GM18520 (cell line): ENCODE data around the gene ARMC3.
"Not testable (repeated sequence)": the region's sequence is repeated elsewhere in the genome, so short reads cannot be mapped to it uniquely, and the experiment has no call there.

Source experiments
- ATAC-seq: cut with Tn5 transposase; IDR thresholded peaks from one replicate; pipeline ENCODE4 v1.9.1; 2021; ENCODE audit not compliant: unreplicated experiment

ARMC3 gene, protein sequence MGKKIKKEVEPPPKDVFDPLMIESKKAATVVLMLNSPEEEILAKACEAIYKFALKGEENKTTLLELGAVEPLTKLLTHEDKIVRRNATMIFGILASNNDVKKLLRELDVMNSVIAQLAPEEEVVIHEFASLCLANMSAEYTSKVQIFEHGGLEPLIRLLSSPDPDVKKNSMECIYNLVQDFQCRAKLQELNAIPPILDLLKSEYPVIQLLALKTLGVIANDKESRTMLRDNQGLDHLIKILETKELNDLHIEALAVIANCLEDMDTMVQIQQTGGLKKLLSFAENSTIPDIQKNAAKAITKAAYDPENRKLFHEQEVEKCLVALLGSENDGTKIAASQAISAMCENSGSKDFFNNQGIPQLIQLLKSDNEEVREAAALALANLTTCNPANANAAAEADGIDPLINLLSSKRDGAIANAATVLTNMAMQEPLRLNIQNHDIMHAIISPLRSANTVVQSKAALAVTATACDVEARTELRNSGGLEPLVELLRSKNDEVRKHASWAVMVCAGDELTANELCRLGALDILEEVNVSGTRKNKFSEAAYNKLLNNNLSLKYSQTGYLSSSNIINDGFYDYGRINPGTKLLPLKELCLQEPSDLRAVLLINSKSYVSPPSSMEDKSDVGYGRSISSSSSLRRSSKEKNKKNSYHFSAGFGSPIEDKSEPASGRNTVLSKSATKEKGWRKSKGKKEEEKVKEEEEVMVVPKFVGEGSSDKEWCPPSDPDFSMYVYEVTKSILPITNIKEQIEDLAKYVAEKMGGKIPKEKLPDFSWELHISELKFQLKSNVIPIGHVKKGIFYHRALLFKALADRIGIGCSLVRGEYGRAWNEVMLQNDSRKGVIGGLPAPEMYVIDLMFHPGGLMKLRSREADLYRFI

GRCh38 chr10:22927661-22928403 lies at the start of gene ARMC3:
Gene ARMC3, plus strand, starts transcription at chr10:22928053. Its CDS starts 3,944 bp downstream, at chr10:22931997.
- peak; percentile 48 for ATAC-seq

GRCh38 chr10:22891797-22892196 lies 36.1 kb upstream of the ARMC3 start:
- ATAC-seq, result no peak

- ATAC-seq, result no peak
These were observed 34.1 kb upstream of the ARMC3 start for GRCh38 chr10:22893781-22894180.

DNA sequence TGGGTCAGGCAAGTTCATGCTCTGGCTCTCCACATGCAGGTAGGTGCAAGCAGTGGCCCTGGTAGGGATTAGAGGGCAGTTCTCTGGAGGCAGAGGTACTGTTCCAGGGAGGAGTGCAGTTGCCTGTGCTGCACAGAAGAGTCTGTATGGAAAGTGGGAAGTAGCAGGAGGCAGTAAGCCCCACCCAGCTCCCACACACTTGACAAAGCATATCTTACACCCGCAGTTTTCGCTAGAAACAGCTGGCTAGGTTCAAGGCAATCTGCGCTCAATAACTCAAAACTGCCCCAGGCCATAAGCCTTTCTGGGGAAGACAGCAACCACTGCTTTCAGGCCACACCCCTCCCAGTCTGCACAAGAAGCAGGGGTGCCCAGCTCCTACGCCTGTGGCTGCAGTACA lies 33.1 kb upstream of the ARMC3 start:
- no peak for ATAC-seq

DNA sequence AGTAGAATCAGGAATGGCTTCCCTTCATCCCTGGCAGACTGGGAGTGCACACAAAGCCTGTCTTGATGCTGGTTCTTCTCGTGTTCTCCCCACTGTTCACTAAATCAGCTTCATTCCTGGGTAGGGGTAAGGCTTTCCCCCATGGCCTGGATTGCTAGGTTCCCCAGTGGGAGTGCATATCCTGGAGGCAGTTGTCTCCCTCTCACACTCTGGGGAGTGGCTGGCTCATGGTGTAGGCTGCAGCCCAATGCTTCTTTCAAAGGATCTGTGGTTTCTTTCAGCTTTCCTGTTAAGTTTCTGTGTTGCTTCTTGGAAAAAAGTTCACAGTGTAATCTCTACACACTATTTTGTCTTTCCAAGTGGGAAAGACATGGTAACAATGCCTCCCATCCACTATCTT lies 32.6 kb upstream of the ARMC3 start:
- ATAC-seq, result no peak

DNA sequence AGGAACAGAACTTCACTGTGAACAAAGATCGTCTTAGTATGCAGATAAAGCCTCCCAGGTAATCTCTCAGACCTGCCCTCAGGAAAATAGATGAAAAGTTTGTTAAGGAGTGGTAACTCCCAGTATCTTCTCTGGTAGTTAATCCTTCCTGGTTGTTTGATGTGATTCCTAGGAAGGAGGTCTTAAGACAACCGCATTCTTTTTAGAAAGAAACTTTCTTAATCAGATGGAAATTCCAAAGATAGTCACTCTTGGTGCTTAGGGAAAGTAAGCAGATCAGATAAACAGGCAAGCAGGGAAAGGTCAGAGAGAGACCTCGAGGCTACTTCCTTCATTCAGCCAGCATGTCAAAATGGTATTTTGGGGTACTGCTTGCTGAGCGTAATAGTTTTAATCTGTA lies 30.5 kb upstream of the ARMC3 start:
- no peak for ATAC-seq

DNA sequence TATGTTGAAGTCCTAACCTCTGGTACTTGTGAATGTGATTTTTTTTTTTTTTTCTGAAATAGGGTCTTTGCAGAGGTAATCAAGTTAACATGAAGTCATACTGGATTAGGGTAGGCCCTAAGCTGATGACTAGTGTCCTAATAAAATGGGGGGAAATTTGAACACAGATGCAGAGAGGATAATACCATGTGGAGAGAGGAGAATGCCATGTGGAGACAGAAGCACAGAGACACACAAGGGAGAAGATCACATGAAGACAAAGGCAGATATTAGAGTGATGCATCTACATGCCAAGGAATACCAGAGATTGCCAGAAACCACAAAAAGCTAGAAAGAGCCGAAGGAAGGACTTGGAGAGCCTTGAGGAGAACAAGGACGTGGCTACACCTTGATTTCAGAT lies 28.5 kb upstream of the ARMC3 start:
- no peak for ATAC-seq

DNA sequence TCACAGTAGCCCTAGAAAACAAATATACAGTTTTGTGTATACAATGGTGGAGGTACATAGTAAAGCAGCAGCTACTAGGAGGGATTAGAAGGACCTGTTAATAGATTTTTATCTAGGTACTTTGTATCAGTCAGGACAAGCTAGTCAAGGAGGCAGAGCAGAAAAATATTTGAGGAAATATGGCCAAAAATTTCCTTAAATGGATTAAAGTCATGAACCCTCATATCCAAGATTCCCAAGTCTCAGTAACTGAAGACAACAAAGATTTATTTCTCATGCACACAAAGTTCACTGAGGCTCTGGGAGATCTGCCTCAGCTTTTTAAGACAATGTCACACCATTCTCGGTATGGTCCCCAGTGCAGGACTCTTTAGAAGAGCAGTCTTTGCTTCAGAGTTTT lies 28.1 kb upstream of the ARMC3 start:
- no peak for ATAC-seq

GRCh38 chr10:22900841-22901601 lies 26.8 kb upstream of the ARMC3 start:
- no peak for ATAC-seq

DNA sequence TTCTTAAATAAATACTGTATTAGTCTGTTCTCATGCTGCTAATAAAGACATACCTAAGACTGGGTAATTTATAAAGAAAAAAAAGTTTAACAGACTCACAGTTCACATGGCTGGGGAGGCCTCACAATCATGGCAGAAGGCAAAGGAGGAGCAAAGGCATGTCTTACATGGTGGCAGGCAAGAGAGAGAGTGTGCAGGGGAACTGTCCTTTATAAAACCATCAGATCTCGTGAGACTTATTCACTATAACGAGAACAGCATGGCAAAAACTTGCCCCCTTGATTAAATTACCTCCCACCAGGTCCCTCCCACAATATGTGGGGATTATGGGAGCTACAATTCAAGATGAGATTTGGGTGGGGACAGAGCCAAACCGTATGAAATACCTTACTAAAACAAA lies 25.7 kb upstream of the ARMC3 start:
- ATAC-seq, result not testable (repeated sequence)

DNA sequence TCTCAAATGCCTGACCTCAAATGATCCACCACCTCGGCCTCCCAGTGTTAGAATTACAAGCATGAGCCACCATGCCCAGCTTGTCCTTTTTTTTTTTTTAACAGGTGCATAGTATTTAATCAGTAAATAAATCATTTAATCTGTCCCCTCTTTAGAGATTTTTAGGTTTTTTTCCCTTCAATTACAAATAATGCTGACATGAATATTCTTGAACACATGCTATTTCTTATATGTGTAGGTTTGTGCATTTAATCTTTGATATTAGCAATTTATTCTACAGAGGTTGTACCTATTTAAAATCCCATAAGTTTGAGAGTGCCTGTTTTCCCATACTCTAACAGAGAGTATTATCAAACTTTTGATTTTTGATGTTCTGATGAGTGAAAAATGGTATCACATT lies 24.2 kb upstream of the ARMC3 start:
- no peak for ATAC-seq

DNA sequence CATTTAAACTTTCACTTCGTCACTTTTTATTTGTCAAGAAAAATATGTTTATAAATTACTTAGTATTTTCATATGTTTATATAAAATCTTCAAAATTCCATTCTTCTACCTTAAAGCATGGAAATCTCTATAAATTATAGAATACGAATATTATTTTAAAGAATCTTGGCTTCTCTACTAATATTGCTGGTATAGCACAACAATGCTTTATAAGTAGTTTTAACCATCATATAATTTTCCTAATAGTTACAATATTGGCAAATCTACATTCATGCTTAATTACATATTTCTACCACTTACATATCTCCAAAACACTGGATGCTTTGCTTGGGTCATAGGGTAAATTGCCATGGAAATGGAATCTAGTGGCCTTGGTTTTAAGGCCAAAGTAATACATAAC lies 21.1 kb upstream of the ARMC3 start:
- no peak for ATAC-seq

GRCh38 chr10:22908837-22909236 lies 19.0 kb upstream of the ARMC3 start:
- no peak for ATAC-seq

- ATAC-seq, result not testable (repeated sequence)
These were observed 18.2 kb upstream of the ARMC3 start for GRCh38 chr10:22909673-22910072.

DNA sequence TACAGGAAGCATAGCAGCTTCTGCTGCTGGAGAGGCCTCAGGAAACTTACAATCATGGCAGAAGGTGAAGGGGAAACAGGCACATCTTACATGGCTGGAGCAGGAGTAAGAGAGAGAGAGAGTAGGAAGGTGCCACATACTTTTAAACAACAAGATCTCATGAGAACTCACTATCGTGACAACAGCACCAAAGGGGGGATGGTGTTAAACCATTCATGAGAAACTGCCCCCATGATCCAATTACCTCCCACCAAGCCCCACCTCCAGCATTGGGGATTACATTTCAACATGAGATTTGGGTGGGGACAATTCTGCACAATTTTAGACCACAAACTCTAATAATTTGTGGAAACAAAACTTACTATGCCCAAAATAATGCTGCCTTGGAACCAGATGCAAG lies 16.8 kb upstream of the ARMC3 start:
- no peak for ATAC-seq

DNA sequence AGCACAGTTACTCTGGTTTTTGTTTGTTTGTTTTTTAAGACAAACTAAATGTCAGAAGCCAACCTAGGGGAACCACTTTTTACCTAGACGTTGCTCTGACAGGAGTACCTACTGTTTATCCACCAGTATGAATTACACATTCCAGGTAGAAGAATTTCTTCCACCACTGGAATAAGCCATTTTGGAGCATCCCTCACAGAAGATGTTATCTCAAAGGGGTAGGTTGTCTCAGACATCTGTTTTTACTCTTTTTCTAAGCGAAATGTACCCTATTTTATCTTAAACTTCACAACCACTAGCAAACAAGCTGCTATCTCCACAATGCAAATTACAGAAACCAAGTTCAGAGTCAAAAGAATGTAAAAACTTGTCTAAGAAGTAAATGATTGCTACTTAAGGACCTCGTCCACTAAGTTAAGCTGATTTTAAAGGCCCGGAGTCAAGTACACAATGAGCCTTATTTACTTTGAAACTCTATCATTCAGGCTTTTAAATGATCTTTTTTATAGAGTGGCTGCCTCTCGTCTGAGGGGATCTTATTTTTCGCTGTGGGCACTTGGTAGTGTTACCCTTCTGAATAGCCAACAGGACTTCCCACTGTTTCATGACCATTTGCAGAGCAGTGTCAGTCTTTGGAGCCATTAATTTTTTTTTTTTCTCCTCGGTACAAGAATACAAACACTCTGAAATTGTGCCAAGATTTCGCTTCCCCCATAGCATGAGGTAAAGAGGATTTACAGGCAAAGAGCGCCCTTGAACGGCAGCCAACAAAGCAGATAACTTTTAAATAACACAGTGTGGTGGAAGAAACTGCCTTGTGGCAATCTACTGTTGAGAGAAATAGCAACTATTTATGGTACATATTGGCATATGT lies 15.7 kb upstream of the ARMC3 start:
- ATAC-seq, result no peak

DNA sequence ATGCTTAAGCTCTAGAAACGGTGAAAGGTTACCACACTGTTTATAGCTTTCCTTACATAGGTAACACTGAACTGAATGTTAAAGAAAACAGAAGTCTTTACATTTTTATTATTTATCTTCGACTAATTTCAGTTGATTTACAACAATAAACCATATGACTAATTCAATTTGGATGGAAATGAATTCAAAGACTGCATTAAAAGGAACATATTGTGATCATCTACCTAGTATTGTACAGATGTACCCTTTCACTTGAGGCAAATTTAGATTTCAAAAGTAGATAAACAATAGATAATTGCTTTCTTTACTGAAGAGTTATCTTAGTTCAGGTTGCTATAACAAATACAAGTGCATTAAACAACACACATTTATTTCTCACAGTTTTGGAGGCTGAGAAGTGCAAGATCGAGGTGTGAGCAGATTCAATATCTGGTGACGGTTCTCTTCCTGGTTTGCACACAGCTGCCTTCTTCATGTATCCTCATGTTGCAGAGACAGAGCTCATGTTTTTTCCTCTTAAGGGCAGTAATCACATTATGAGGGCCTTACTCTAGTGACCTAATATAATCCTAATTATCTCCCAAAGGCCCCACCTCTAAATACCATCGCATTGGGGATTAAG lies 15.0 kb upstream of the ARMC3 start:
- ATAC-seq, result no peak

GRCh38 chr10:22913474-22914092 lies 14.3 kb upstream of the ARMC3 start:
- no peak for ATAC-seq

- no peak for ATAC-seq
These were observed 12.5 kb upstream of the ARMC3 start for GRCh38 chr10:22915314-22915713.
